Hematopoietic multipotent progenitor cell treated with erythropoietin and hydrocortisone succinate and interleukin-3 and kit ligand, for 15 days (in vitro differentiated cells): Measurements from ENCODE around the gene ASPDH.
A peak's percentile ranks its signal among the peaks of the same experiment; 100 is the strongest.

Source experiments
- DNase-seq: peaks from one replicate; pipeline ENCODE4 v3.0.0-alpha.2; 2015; ENCODE audit warnings: low spot score

Gene ASPDH

DNA sequence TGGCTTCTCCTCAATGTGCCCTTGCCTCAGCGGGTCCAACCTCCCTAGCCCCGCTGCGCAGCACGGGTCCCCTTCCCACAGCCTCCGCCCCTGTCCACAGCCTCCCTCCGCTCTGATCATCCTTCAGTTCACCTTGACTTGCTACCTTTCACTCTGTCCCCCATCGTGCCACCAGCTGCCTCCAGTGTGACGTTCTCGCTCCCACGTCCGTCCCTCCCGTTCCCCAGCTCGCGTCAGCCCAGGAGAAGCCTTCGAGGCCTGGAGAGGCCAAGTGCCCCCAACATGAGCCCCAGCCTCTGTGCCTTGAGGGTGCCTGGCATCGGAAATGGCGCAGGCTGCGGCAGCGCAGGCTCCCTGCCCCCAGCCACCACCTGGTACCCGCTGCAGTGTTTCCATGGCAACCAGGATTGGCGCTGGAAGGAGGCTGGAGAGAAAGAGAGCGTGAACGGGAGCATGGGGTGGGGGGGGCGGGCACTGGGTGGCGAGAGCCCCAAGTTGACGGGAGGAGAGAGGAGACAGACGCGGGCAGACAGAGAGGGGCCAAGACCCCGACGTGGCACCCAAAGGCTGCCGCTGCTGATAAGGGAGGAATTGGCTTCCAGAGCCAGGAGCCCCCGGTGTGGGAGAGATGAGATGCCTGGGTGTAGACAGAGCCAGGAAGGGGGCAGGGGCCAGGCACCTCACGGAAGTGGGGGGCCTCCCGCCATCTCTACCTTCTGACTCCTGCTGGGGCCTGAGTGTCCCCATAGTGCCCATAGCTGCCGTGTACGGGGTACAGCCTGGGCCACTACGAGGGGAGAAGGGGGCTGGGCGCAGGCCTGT, 844 bp upstream of the ASPDH start:
- DNase-seq: no peak

- no peak for DNase-seq
These were observed 541 bp downstream of the ASPDH start for GRCh38 chr19:50512999-50513745.

- no peak for DNase-seq
These were observed 1.4 kb downstream of the ASPDH start for GRCh38 chr19:50512112-50512998.

DNA sequence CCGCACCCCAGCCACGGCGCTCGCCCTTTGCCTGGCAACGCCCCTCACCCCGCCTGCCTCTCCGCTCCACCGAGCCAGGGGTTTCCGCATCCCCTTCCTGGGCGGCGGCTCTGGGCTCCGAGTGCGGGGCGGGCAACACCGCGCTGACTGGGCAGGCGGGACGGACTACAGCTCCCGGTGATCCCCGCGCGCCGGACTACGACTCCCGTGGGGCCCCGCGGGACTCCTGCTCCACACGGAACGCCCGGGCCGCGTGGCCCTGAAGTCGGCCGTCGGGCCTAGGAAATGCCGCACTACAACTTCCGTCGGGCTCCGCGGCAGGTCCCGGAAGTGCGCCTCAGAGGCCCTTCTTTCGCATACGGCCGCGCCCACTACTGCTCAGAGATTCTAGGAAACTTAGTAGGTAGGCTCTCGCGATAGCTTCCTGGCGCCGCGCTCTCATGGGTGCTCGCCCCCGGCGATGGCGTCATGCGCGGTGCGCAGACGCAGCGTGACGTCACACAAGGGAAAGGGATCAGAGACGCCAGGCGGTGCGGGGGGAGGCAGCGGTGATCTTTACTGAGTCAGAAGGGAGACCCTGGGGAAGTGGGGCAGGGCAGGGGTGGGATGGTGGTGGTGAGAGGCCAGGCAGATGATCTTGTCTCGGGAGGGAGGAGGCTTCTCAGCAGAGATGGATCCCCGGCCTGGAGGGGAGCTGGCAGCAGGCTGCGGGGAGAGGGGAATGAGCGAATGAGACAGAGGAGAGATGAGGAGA, 2.5 kb downstream of the ASPDH start, which contains the start of gene JOSD2:
TSS of gene JOSD2 (minus strand) at position 123 of the 754 bp plus-strand sequence. CDS start 760 bp downstream, outside the sequence.
- DNase-seq: peak; percentile 98

- no peak for DNase-seq
These were observed 3.0 kb downstream of the ASPDH start for GRCh38 chr19:50510700-50511068.

- DNase-seq: no peak
These were observed 3.5 kb downstream of the ASPDH start for GRCh38 chr19:50510121-50510670.

DNA sequence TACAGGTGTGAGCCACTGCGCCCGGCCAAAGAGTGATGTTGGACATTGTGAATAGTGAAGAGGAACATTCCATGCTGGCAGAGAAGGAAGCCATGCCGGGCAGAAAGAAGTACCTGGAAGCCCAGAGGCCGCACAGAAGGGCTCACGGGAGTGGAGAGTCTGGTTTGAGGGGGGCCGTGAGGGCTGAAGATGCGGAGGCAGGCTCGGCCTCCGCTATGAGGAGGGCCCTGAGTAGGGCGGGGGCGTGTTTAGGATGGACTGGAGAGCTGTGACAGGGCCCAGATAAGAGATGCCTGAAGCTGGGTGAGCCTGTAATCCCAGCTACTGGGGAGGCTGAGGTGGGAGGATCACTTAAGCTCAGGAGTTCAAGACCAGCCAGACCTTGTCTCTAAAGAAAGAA, 4.3 kb downstream of the ASPDH start:
- peak; percentile 6 for DNase-seq

GRCh38 chr19:50508843-50509190, 4.9 kb downstream of the ASPDH start:
- no peak for DNase-seq

GRCh38 chr19:50507376-50507775, 6.3 kb downstream of the ASPDH start:
- DNase-seq: no peak

GRCh38 chr19:50506700-50507099, 7.0 kb downstream of the ASPDH start:
- DNase-seq: no peak

- DNase-seq: no peak
These were observed 7.7 kb downstream of the ASPDH start for GRCh38 chr19:50505856-50506611.

DNA sequence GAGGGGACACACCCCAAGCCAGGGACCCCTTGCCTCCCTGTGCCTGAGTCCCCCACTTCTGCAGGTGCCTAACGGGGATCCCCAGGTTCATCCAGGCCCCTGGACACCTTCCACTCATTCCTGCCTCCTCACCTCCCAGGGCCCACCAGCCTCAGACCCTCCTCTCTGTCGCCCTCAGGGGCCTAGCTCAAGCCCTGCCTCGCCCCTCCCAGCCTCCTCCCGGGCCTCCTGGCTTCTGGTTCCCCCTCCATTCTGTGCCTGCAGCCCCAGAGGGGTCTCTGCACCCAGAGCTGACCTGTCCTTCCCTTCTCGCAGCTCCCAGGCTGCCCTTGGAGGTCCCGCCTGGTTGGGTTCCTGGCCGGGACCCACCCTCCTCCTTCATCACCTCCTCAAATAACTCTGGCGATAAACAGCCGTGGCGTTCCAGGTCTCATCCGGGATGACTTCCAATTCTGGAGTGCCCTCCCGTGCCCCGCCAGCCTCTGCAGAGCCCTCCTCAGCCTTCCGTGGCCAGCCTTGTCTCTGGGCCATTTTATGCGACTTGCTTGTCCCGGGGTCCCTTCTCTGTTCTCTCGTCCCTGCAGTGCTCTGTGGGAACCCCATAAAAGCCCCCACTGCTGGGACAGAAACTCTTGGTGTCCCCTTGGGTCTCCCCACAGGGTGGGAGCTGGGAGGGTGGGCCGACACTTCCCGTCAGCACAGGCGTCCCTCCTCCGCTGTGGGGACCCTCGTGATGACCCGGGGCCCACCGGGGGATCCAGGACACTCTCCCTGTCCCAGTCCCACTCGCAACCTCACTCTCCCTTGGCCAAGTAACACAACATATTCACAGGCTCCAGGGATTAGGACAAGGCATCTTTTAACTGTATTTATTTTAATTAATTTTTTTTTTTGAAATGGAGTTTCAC, 11.9 kb downstream of the ASPDH start:
- no peak for DNase-seq

GRCh38 chr19:50501186-50501567, 12.5 kb downstream of the ASPDH start:
- no peak for DNase-seq

GRCh38 chr19:50500753-50501151, 13.0 kb downstream of the ASPDH start:
- DNase-seq: no peak

DNA sequence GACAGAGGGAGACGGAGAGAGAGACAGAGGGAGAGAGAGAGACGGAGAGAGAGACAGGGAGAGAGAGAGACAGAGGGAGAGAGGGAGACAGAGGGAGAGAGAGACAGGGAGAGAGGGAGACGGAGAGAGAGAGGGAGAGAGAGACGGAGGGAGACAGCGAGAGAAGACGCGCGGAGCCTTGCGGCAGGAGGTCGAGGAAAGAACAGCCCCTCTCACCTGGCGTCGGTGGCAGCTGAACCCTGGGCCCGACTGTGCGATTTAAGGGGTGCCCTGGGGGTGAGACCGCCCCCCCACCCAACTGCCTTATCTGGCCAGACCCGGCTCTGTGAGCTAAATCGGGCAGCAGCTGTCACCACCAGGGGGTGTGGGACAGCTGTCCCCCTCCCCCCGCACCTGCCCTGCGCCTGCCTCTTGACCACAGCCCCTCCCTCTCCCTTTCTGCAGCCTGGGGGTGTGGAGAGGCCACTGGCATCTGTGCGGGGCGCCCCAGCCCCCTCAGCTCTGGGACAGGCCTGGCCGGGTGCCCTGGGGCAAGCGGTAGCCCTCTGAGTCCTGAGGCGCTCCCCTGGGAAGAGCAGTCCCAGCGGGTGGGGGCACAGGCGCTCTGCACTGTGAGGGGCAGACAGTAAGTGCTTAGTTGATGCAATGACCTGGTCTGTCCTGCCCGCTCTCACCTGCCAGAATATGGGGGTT, 13.5 kb downstream of the ASPDH start:
- no peak for DNase-seq

DNA sequence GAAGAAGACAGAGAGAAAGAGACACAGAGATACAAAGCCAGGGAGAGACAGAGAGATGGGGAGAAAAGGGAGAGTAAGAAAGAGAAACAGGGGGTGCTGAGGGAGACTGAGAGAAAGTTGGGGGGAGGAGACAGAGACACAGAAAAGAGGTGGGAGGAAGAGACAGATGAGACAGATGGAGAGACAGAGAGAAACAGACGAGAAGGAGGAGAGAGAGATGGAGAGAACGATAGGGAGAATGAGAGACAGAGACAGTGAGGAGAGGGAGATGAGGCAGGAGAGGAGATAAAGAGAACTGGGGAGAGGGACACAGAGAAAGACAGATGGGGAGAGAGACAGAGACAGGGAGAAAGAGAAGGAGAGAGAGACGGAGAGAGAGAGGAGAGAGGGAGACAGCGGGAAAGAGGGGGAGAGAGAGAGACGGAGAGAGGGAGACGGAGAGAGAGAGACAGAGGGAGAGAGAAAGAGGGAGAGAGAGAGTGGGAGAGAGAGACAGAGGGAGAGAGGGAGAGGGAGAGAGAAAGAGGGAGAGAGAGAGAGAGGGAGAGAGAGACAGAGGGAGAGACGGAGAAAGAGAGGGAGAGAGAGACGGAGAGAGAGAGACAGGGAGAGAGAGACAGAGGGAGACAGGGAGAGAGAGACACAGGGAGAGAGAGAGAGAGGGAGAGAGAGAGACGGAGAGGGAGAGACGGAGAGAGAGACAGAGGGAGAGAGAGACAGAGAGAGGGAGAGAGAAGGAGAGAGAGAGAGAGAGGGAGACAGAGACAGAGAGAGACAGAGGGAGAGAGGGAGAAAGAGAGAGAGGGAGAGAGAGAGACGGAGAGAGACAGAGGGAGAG, 15.3 kb downstream of the ASPDH start:
- no peak for DNase-seq

GRCh38 chr19:50497022-50497405, 16.7 kb downstream of the ASPDH start:
- no peak for DNase-seq
